ENCODE results near the gene MGAM2.

MGAM2 gene

GRCh38 chr7:142125256-142125955 lies 13.9 kb downstream of the MGAM2 start:
- no peak for DNase-seq

- DNase-seq = no peak
Measured at GRCh38 chr7:142130267-142130666, 18.7 kb downstream of the MGAM2 start.

DNA sequence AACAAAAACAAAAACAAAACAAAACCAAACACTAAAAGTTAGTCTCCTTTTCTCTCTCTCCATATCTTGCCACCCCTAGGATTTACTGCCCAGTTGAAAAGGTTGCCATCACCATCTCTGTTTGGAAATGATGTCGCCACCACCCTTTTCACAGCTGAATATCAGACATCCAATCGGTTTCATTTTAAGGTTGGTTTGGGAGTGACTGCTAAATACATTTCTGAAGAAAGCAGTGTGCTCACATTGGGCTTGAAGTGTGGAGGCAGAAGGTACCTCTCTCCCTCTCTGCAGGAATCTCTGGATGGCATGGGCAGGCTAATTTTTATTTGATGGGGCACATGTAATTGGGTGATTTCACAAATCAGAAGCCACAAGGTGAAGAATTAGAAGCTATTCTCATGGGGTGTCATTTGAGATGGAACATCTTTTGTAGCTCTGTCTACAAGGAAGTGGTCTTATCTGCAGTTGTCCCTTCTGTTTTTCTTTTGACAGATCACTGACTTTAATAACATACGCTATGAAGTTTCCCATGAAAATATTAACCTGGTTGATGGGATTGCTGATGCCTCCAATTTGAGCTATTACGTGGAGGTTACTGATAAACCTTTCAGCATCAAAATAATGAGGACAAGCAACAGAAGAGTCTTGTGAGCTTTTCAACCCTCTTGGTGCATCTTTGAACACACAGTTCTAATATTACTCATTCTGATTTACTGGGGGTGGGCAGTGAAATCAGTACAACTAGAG lies 20.1 kb downstream of the MGAM2 start:
- DNase-seq = no peak

DNA sequence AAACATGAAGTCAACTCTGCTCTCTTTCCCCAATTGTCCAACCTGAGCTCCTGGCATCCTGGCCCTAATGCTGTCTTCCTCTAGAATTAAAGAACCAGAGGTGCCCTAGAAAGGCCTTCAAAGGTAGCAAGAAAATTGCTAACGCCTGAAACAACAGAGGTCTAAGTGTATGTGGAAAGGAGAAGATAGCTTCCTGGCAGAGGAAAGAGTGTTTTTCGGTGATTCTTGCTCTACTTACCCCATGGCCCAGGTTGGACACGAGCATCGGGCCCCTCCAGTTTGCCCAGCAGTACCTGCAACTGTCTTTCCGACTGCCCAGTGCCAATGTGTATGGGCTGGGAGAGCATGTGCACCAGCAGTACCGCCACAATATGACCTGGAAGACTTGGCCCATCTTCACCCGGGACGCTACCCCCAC lies 22.2 kb downstream of the MGAM2 start:
- DNase-seq = no peak

DNA sequence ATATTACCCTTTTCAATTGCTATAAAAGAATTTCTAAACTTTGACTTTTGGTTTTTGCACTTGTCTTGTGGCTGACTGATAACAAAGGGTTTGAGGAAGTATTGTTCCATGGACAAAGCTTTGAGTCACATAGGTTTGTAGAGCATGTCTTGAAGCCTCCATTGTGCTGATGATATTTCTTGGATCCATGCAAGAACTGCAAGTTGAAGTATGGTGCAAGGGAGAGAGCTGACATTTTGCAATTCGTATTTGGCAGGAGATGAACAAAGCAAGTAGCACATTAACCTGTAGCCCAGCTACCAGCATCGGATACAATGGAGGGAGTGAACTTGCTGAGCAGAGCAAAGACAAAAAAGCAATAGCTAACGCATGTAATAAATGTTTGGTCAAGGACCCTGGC lies 23.4 kb downstream of the MGAM2 start:
- DNase-seq = no peak

GRCh38 chr7:142138996-142139395 lies 27.5 kb downstream of the MGAM2 start:
- DNase-seq = no peak

- no peak for DNase-seq
Measured at GRCh38 chr7:142139597-142140400, 28.3 kb downstream of the MGAM2 start.

GRCh38 chr7:142140401-142140959 lies 29.0 kb downstream of the MGAM2 start:
- DNase-seq = no peak

- no peak for DNase-seq
Measured at GRCh38 chr7:142142702-142143101, 31.2 kb downstream of the MGAM2 start.

GRCh38 chr7:142146124-142146523 lies 34.6 kb downstream of the MGAM2 start:
- DNase-seq = no peak

GRCh38 chr7:142150356-142150755 lies 38.8 kb downstream of the MGAM2 start:
- DNase-seq = peak; percentile 29

- no peak for DNase-seq
Measured at GRCh38 chr7:142150869-142151268, 39.4 kb downstream of the MGAM2 start.

DNA sequence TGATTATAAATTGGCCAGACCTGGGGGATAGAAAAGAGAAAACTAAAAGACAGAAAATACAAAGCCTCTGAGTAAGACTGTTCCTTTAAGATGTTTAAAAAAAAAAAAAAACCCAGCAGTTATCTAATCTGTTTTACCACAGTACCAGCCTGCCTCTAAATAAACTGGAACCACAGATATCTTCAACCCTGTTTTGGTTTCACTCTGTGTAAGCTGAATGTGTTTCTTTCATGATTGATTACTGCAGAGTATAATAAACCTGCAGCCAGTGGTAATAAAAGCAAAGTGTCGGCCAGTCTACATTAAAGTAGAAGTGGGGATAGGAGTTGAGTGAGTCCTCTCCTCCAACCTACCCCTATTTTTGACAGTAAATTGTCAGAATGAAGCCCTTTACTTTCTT lies 40.6 kb downstream of the MGAM2 start:
- DNase-seq = no peak

GRCh38 chr7:142153400-142153799 lies 41.9 kb downstream of the MGAM2 start:
- DNase-seq = peak; percentile 72

DNA sequence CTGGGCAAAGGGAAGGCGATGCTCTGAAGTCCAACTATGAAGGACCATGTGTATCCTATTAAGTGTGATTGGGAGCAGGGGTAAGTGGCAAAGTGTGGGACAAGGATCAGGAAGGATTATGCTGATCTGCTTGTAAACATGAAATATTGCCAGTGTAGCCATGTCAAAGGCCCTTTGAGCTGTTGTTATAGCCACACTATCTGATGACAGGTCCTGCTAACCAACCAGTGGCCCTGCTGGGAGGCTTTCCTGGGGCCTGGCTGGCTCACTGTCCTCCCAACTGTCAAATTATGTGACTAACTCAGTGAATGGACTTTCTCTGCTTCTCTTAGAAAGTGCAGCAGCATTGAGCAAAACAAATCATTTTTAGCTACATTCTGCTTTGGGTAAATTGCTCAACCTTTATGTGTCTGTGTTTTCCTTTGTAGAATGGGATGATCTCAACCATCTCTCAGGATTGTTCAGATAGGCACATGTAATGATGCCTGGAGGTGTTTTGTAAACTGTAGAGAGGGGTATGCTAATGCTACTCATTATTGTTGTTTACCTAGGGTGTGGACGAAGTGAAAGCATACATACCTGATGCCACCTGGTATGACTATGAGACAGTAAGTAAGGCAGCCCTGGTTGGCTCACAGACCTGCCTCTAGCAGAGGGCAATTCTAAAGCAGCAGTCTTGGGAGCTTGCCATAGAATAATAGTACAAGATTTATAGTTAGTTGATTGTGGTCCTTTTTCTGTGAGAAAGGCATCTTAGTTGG lies 47.4 kb downstream of the MGAM2 start:
- DNase-seq = peak; percentile 83

- DNase-seq = no peak
Measured at GRCh38 chr7:142161921-142162320, 50.4 kb downstream of the MGAM2 start.

DNA sequence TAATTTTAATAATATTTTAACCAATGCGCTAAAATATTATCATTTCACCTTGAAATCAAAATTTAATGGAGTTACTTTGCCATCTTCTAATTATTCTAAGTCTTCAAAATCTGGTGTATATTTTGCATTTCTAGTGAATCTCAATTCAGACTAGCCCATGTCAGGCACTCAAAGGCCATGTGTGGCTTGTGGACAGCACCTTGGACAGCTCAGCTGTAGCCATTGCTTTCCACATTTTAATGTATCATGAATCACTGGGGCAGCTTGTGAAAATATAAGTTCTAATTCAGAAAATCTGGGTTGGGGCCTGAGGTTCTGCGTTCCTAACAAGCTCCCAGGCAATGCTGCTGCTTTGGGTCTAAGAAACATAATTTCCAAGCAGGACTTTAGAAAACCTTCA lies 57.2 kb downstream of the MGAM2 start:
- DNase-seq = no peak

DNA sequence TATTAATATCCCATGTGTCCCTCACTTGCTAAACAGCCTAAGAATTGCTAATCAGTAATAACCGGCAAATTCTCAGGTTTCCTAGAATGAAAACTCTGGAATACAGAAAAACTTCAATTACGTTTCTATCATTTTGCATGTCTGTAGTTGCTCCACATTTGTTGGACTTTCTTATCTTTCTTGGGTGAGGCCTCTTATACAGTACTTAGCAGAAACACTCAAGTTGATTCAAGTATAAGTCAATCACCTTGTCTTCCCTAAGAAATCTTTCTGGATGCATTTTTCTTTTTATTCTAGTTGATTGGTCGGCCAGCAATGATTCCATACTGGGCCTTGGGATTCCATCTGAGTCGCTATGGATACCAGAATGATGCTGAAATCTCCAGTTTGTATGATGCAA lies 61.4 kb downstream of the MGAM2 start:
- DNase-seq = no peak

- no peak for DNase-seq
Measured at GRCh38 chr7:142174441-142174840, 62.9 kb downstream of the MGAM2 start.

GRCh38 chr7:142175594-142175993 lies 64.1 kb downstream of the MGAM2 start:
- no peak for DNase-seq

DNA sequence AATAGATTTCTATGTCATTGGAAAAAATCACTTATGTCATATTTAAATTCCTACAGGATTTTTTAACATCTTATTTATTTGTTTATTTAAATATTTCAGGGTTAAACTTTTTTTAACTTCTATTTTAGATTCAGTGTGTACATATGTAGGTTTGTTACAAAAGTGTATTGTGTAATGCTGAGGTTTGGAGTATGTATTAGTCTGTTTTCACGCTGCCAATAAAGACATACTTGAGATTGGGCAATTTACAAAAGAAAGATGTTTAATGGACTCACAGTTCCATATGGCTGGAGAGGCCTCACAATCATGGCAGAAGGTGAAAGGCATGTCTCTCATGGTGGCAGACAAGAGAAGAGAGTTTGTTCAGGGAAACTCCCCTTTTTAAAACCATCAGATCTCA lies 65.4 kb downstream of the MGAM2 start:
- DNase-seq = no peak

DNA sequence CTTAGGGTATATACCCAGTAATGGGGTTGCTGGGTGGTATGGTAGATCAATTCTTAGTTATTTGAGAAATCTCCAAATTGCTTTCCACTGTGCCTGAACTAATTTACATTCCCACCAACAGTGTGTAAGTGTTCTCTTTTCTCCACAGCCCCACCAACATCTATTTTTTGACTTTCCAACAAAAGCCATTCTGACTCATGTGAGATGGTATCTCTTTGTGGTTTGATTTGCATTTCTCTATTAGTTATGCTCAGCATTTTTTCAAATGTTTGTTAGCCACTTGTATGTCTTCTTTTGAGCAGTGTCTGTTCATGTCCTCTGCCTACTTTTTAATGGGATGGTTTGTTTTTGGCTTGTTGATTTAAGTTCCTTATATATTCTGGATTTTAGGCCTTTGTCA lies 66.4 kb downstream of the MGAM2 start:
- DNase-seq = no peak

- DNase-seq = no peak
Measured at GRCh38 chr7:142180426-142180825, 68.9 kb downstream of the MGAM2 start.

Measured in NCI-H82 (cell line).